K562 treated with DMSO at 1 percent for 12 hours (cell line): Measurements from ENCODE around the gene ORM2. TPM values are rescaled to one million over a fixed set of nuclear protein-coding genes. Genes with fewer than 3 reads are reported as not detected.

Source experiments
- total RNA-seq: library from RNA; unstranded; fragments of 300-600 nt; gene quantifications from 2 replicates; pipeline ENCODE4 v1.2.3, GENCODE V29; 2022; ENCODE audit not compliant: insufficient read depth

Gene ORM2
- not detected in 2 replicates for total RNA-seq

GRCh38 chr9:114329625-114330022 lies at the start of gene ORM2:
ORM2 (plus strand) TSS chr9:114329869; CDS start chr9:114329905, 36 bp downstream.

GRCh38 chr9:114322831-114323531 lies 6.7 kb upstream of the ORM2 start, which contains the start of gene ORM1:
ORM1 (plus strand) TSS chr9:114323098; CDS start chr9:114323134, 36 bp downstream.

Other genes with a start within 250 kb of the ORM2 start
- gene KIF12, start 230.6 kb upstream of the ORM2 start, total RNA-seq = not detected in 2 replicates
- gene COL27A1, start 174.3 kb upstream of the ORM2 start, total RNA-seq = not detected in 2 replicates
- gene ORM1, start 6.8 kb upstream of the ORM2 start, total RNA-seq = not detected in 2 replicates
- 24.5 and 40.7 TPM in 2 replicates for gene AKNA, start 58.1 kb downstream of the ORM2 start, total RNA-seq
- gene WHRN, start 175.6 kb downstream of the ORM2 start, total RNA-seq = 7.7 and 18.6 TPM in 2 replicates